IPS-18a (cell line): Measurements from ENCODE around the gene MID1IP1.

ENCODE experiments used
- H3K27ac ChIP-seq: one replicate; pipeline ENCODE4 v1.5.1; 2013; ENCODE audit warnings: low read length
- H3K27me3 ChIP-seq: one replicate; pipeline ENCODE4 v1.6.1; 2013; ENCODE audit warnings: mild to moderate bottlenecking, low read length; ENCODE audit not compliant: control insufficient read depth, insufficient read depth
- H3K36me3 ChIP-seq: one replicate; pipeline ENCODE4 v1.6.1; 2013; ENCODE audit warnings: low read depth, low read length; ENCODE audit not compliant: control insufficient read depth
- H3K4me1 ChIP-seq: one replicate; pipeline ENCODE4 v1.6.1; 2013; ENCODE audit warnings: low read depth, low read length; ENCODE audit not compliant: control insufficient read depth
- H3K4me3 ChIP-seq: one replicate; pipeline ENCODE4 v1.5.1; 2013; ENCODE audit warnings: low read length
- H3K9ac ChIP-seq: one replicate; pipeline ENCODE4 v1.6.1; 2013; ENCODE audit warnings: mild to moderate bottlenecking, low read length, moderate library complexity
- H3K9me3 ChIP-seq: one replicate; pipeline ENCODE4 v1.6.1; 2013; ENCODE audit warnings: low read depth, low read length; ENCODE audit not compliant: control insufficient read depth

Gene MID1IP1

GRCh38 chrX:38819709-38820108 lies 18.4 kb downstream of the MID1IP1 start:
- Histone ChIP-seq H3K27me3 (no peaks in the 10 kb centered on the region), H3K4me1 (peaks cover 8% of the 10 kb centered on the region), H3K9me3 (peaks cover 29% of the 10 kb centered on the region), H3K9ac (no peak overlapping the region), H3K27ac (no peak overlapping the region), H3K4me3 (no peak overlapping the region), H3K36me3 (no peaks in the 10 kb centered on the region)

- H3K36me3 ChIP-seq: no peaks in the 10 kb centered on the region
- H3K27me3 ChIP-seq: no peaks in the 10 kb centered on the region
- H3K4me1 ChIP-seq: peaks cover 8% of the 10 kb centered on the region
- no peak overlapping the region for H3K4me3 ChIP-seq
- no peak overlapping the region for H3K9ac ChIP-seq
- no peak overlapping the region for H3K27ac ChIP-seq
- peaks cover 29% of the 10 kb centered on the region for H3K9me3 ChIP-seq
Observed at GRCh38 chrX:38820751-38821150, 19.5 kb downstream of the MID1IP1 start.

- Histone ChIP-seq H3K4me1 (no peaks in the 10 kb centered on the region), H3K9me3 (peaks cover 22% of the 10 kb centered on the region), H3K9ac (no peak overlapping the region), H3K27ac (no peak overlapping the region), H3K27me3 (no peaks in the 10 kb centered on the region), H3K4me3 (no peak overlapping the region), H3K36me3 (no peaks in the 10 kb centered on the region)
Observed at GRCh38 chrX:38824176-38824575, 22.9 kb downstream of the MID1IP1 start.

DNA sequence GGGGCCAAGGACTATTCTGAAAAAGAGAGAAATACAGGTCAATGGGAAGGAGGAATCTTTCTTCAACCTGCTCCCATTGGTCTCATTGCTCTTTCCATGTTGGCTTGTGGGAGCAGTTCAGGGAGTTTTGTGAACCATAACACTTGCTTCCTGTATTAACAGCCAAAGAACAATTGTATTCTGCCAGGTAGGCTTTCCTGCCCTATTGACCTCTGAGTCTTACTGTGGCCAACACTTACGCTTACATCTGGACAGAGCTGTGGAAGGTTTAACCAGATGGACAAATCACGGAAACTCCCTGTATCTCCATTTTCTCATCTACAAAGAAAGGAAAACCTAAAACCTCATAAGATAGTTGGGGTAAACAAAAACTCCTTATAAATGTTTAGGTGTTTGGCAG lies 30.7 kb downstream of the MID1IP1 start:
- no peak overlapping the region for H3K4me3 ChIP-seq
- H3K9ac ChIP-seq: no peak overlapping the region
- no peaks in the 10 kb centered on the region for H3K27me3 ChIP-seq
- peaks cover 7% of the 10 kb centered on the region for H3K9me3 ChIP-seq
- no peak overlapping the region for H3K27ac ChIP-seq
- H3K4me1 ChIP-seq: no peaks in the 10 kb centered on the region
- H3K36me3 ChIP-seq: no peaks in the 10 kb centered on the region

- H3K27me3 ChIP-seq: no peaks in the 10 kb centered on the region
- H3K9ac ChIP-seq: no peak overlapping the region
- peaks cover 8% of the 10 kb centered on the region for H3K9me3 ChIP-seq
- no peak overlapping the region for H3K27ac ChIP-seq
- no peaks in the 10 kb centered on the region for H3K4me1 ChIP-seq
- no peaks in the 10 kb centered on the region for H3K36me3 ChIP-seq
- no peak overlapping the region for H3K4me3 ChIP-seq
Observed at GRCh38 chrX:38837389-38837788, 36.1 kb downstream of the MID1IP1 start.

DNA sequence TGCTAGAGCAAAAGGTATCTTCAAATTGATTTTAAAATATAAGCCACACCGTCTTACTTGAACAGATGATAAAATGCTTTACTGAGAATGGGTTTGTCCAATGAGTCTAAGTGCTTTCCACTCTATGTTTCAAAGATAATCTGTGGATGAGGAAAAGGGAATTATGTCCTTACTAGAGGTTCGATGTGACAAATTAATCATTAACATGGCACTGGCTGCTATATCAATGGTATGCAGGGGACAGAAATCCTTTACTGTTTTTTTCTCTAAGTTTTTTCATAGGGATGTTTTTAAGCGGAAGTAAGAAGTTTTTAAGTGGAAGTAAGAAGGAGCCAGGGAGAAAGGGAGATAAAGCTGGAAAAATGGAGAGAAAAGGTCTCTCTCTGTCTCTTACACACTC lies 38.0 kb downstream of the MID1IP1 start:
- H3K9me3 ChIP-seq: peaks cover 8% of the 10 kb centered on the region
- no peaks in the 10 kb centered on the region for H3K36me3 ChIP-seq
- no peak overlapping the region for H3K9ac ChIP-seq
- no peak overlapping the region for H3K27ac ChIP-seq
- H3K4me1 ChIP-seq: no peaks in the 10 kb centered on the region
- no peak overlapping the region for H3K4me3 ChIP-seq
- no peaks in the 10 kb centered on the region for H3K27me3 ChIP-seq

DNA sequence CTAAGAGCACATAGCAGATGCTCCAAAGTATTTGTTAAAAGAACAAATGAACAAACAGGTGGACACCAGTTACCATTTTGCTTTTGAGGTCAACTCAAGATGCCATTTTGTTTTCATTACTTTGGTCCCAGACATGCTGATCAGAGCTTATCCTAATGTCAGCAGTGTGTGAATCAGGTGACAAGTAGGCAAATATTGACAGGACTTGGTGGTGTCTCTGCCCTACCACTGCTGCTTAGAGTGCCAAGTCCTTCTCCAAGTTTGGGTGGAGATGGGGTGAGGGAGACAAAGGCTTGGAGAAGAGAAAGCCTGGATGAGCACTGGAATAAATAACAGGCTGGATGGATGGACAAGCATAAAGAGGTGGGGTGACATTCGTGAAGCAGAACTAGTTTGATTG lies 38.7 kb downstream of the MID1IP1 start:
- Histone ChIP-seq H3K27me3 (no peaks in the 10 kb centered on the region), H3K4me1 (no peaks in the 10 kb centered on the region), H3K36me3 (no peaks in the 10 kb centered on the region), H3K27ac (no peak overlapping the region), H3K9me3 (peaks cover 8% of the 10 kb centered on the region), H3K4me3 (no peak overlapping the region), H3K9ac (no peak overlapping the region)

DNA sequence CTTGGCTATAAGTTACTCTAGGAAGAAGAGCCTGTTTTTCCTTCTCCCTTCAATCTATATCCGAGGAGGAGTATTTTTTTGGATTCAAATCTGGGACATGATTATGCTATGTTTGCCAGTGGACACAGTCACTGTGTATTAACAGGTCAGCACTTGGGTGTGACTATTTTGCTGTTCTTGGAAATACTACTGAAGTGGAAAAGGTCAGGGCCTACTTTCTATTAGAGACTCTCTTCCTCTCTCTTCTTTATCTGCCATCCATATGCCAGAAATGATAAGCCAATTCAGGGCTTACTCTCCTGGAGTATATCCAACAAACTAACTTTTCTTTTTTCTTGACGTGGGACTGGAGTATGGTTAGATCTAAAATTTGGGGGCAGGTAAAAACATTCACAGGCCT lies 40.5 kb downstream of the MID1IP1 start:
- Histone ChIP-seq H3K4me1 (no peaks in the 10 kb centered on the region), H3K27ac (no peak overlapping the region), H3K27me3 (no peaks in the 10 kb centered on the region), H3K36me3 (no peaks in the 10 kb centered on the region), H3K4me3 (no peak overlapping the region), H3K9ac (no peak overlapping the region), H3K9me3 (peaks cover 13% of the 10 kb centered on the region)

- Histone ChIP-seq H3K36me3 (no peaks in the 10 kb centered on the region), H3K4me1 (no peaks in the 10 kb centered on the region), H3K4me3 (no peak overlapping the region), H3K27me3 (no peaks in the 10 kb centered on the region), H3K27ac (no peak overlapping the region), H3K9me3 (peaks cover 9% of the 10 kb centered on the region), H3K9ac (no peak overlapping the region)
Observed at GRCh38 chrX:38845426-38845825, 44.2 kb downstream of the MID1IP1 start.

DNA sequence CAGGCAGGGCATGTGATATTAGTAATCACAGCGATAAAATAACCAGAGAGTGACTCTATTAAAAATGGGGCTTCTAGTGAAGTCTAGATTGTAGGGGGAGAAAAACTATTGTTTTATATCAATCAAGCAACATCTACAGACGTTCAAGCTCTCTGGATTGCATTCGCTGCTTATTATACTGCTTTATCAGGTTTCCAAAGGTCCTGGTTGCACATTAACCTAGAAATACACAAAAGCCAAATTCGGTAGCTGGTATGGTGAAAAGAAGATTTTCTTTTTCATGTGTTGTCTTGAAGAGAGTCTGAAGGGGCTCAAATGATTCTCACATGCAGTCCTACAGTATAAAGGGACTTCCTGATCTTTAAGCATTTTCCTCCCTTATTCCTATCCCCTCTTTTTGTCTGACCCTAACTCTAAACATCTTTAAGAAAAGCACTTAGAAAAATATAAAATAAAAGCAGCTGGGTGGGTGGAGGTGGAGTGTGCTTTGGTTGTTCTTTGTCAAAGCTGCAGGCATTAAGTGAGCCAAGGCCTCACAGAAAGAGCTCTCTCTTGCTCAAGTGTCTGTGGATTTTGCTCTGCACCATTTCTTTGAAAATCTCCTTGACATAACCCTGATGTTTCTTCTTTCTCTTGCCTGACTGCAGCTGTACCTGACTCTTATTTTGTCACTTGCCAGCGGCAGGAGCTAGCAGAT lies 46.1 kb downstream of the MID1IP1 start:
- no peaks in the 10 kb centered on the region for H3K36me3 ChIP-seq
- no peaks in the 10 kb centered on the region for H3K4me1 ChIP-seq
- no peak overlapping the region for H3K4me3 ChIP-seq
- no peaks in the 10 kb centered on the region for H3K27me3 ChIP-seq
- no peak overlapping the region for H3K27ac ChIP-seq
- H3K9ac ChIP-seq: no peak overlapping the region
- peaks cover 9% of the 10 kb centered on the region for H3K9me3 ChIP-seq

DNA sequence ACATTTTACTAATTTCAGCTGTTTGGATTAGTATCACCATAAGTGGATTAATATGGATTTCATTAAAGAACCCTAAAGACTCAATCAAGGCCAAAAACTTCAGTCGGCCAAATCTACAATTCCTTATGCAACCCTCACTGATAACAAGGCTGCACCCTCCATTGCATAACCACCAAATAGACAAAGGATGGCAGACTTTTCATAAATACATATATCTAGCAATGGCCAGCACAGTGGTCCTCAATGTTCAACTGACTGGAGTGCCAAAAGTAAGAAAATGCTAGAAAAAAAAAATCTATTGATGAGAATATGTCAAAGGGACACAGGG lies 46.6 kb downstream of the MID1IP1 start:
- no peaks in the 10 kb centered on the region for H3K4me1 ChIP-seq
- H3K27me3 ChIP-seq: no peaks in the 10 kb centered on the region
- peaks cover 9% of the 10 kb centered on the region for H3K9me3 ChIP-seq
- H3K36me3 ChIP-seq: no peaks in the 10 kb centered on the region
- no peak overlapping the region for H3K9ac ChIP-seq
- H3K27ac ChIP-seq: no peak overlapping the region
- no peak overlapping the region for H3K4me3 ChIP-seq

- Histone ChIP-seq H3K9me3 (peaks cover 10% of the 10 kb centered on the region), H3K4me1 (no peaks in the 10 kb centered on the region), H3K27me3 (no peaks in the 10 kb centered on the region), H3K4me3 (no peak overlapping the region), H3K36me3 (no peaks in the 10 kb centered on the region), H3K9ac (no peak overlapping the region), H3K27ac (no peak overlapping the region)
Observed at GRCh38 chrX:38848671-38849455, 47.6 kb downstream of the MID1IP1 start.
